GM21515 (cell line): ENCODE results near the gene HS6ST3.
"Not testable (repeated sequence)": the region's sequence is repeated elsewhere in the genome, so short reads cannot be mapped to it uniquely, and the experiment has no call there.

Experiments
- ATAC-seq: cut with Tn5 transposase; IDR thresholded peaks from one replicate; pipeline ENCODE4 v1.9.1; 2021; ENCODE audit not compliant: unreplicated experiment

Gene HS6ST3

GRCh38 chr13:96710166-96710862 is 620.4 kb downstream of the HS6ST3 start:
- no peak for ATAC-seq

- ATAC-seq = no peak
Observed at GRCh38 chr13:96720446-96720845, 630.5 kb downstream of the HS6ST3 start.

GRCh38 chr13:96726651-96727050 is 636.7 kb downstream of the HS6ST3 start:
- ATAC-seq = no peak

GRCh38 chr13:96728463-96728862 is 638.6 kb downstream of the HS6ST3 start:
- no peak for ATAC-seq

GRCh38 chr13:96730676-96731075 is 640.8 kb downstream of the HS6ST3 start:
- no peak for ATAC-seq

- ATAC-seq = no peak
Observed at GRCh38 chr13:96734499-96734898, 644.6 kb downstream of the HS6ST3 start.

- ATAC-seq = no peak
Observed at GRCh38 chr13:96741779-96742178, 651.9 kb downstream of the HS6ST3 start.

- ATAC-seq = no peak
Observed at GRCh38 chr13:96743296-96744089, 653.6 kb downstream of the HS6ST3 start.

GRCh38 chr13:96744367-96745331 is 654.7 kb downstream of the HS6ST3 start:
- no peak for ATAC-seq

- ATAC-seq = no peak
Observed at GRCh38 chr13:96746886-96747285, 657.0 kb downstream of the HS6ST3 start.

- ATAC-seq = no peak
Observed at GRCh38 chr13:96749825-96750224, 659.9 kb downstream of the HS6ST3 start.

GRCh38 chr13:96751089-96751488 is 661.2 kb downstream of the HS6ST3 start:
- ATAC-seq = no peak

GRCh38 chr13:96762876-96763275 is 673.0 kb downstream of the HS6ST3 start:
- ATAC-seq = no peak

- no peak for ATAC-seq
Observed at GRCh38 chr13:96766306-96766705, 676.4 kb downstream of the HS6ST3 start.

- no peak for ATAC-seq
Observed at GRCh38 chr13:96768524-96768923, 678.6 kb downstream of the HS6ST3 start.

GRCh38 chr13:96769874-96770273 is 680.0 kb downstream of the HS6ST3 start:
- ATAC-seq = no peak

- peak; percentile 79 for ATAC-seq
Observed at GRCh38 chr13:96771486-96772367, 681.8 kb downstream of the HS6ST3 start.

GRCh38 chr13:96772426-96772825 is 682.5 kb downstream of the HS6ST3 start:
- ATAC-seq = no peak

- not testable (repeated sequence) for ATAC-seq
Observed at GRCh38 chr13:96778302-96778701, 688.4 kb downstream of the HS6ST3 start.

GRCh38 chr13:96779691-96780090 is 689.8 kb downstream of the HS6ST3 start:
- ATAC-seq = no peak
